Measurements from ENCODE around the gene SLC1A7.
A peak's percentile ranks its signal among the peaks of the same experiment; 100 is the strongest.

Gene SLC1A7

DNA sequence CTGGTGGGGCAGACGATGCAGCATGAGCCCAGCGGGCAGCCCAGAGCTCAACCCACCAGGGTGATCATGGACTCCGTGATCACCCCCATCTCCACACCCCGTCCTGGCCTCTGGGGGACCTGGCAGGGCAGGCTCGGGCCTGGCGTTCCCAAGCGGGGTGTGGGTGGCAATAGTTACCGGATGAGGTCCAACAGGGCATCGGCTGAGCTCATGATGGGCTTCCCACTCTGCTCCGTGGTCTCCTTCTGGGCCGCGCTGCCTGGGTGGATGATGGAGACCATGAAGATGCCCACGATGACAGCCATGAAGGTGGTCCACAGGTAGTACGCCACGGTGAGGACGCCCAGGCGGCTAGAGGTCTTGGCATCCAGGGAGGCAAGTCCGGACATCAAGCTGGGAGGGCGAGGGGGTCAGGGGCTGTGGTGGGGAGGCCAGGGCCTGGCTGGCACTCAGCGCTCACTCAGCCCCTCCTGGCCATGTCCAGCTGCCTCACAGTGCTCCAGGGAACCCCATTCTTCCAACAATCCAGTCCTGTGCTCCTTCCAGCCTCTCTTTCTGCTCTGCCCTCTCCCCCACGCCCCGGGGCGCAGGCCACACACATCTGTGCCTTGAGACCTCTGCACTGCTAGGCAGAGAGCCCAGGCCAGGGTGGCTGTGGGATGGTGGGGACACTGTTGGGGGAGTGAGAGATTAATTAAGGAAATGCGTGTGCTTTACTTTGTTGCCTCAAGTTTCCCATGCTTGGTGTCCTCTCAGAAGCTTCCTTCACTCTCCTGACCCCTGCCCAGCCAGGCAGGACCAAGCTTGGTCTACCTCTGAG is 27.6 kb downstream of the SLC1A7 start:
- DNase-seq = no peak

GRCh38 chr1:53114090-53114489 is 28.3 kb downstream of the SLC1A7 start:
- DNase-seq = no peak

- no peak for DNase-seq
Measured at GRCh38 chr1:53112861-53113260, 29.6 kb downstream of the SLC1A7 start.

DNA sequence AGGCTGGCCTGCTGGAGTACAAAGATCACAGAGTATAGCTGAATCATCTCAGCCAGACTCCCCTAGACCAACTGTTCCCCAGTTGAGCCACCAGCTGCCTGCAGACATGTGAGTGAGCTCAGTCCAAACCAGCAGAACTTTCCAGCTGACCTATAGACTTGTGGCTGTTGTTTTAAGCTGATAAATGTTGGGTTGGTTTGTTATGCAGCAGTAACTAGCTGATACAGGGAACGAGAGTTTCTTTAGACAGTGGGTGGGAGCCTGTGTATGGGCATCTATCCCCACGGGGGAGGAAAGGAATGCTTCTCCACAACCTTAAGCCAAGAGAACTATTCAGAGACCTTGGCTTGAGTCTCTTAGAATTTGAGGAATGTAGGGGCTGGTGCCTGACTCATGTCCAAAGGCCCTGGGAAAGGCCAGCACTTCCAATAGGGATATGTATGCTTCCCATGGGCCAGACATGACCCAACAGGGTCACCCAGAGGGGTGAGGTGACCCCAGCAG is 30.1 kb downstream of the SLC1A7 start:
- no peak for DNase-seq

GRCh38 chr1:53111693-53112092 is 30.7 kb downstream of the SLC1A7 start:
- no peak for DNase-seq

- DNase-seq = peak; percentile 37
Measured at GRCh38 chr1:53111073-53111556, 31.3 kb downstream of the SLC1A7 start.

- peak; percentile 70 for DNase-seq
Measured at GRCh38 chr1:53110370-53111072, 31.9 kb downstream of the SLC1A7 start.

- no peak for DNase-seq
Measured at GRCh38 chr1:53108646-53109580, 33.5 kb downstream of the SLC1A7 start.

DNA sequence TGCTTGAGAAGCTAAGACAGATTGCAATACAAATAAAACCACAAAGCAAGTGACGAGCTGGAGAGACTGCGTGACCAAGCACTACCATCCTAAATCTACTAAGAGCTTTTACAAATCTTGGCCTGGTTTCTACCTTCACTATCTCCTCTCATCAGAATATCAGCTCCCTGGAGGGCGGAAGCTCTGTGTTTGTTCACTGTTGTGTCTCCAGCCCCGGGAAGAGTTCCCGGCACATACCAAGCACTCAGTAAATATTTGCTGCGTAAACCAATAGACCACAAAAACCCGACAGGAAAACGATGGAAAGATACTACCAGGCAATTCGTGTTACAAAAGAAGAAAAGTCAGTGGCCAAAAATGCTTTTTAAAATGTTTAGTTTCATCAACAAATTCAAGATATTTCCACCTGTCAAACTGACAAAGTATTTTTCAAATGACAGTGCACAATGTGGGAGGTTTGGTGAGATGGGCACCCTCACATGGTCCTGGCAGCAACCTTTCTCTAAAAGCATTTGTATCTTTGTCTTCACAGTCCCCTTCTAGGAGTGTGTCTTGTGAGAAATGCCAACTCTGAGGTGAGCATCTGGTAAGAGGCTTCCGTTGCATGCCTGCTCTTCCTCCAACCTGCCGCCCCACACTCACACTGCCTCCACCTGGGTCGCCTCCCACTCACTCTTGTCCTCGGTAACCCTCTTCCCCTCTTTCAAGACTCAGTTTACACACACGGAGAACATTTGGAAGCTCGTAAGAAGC is 34.7 kb downstream of the SLC1A7 start:
- no peak for DNase-seq

DNA sequence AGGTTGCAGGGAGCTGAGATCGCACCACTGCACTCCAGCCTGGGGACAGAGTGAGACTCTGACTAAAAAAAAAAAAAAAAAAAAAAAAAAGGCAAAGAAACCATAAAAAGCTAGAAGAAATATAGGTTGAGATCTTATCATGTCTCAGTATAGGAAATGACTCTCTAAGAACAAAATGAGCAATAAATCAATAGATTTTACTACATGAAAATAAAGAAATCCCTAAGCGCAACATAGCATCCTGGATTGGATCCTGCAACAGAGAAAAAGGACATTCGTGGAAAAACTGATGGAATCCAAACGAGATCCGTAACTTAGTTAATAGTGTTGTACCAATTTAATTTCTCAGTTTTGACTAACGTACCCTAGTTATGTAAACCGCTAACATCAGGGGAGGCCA is 35.3 kb downstream of the SLC1A7 start:
- no peak for DNase-seq

GRCh38 chr1:53104289-53104913 is 38.0 kb downstream of the SLC1A7 start:
- DNase-seq = no peak

GRCh38 chr1:53094533-53094919 is 47.9 kb downstream of the SLC1A7 start:
- DNase-seq = no peak

- no peak for DNase-seq
Measured at GRCh38 chr1:53093778-53094532, 48.5 kb downstream of the SLC1A7 start.

GRCh38 chr1:53093451-53093754 is 49.0 kb downstream of the SLC1A7 start:
- DNase-seq = no peak

- DNase-seq = no peak
Measured at GRCh38 chr1:53092659-53093450, 49.6 kb downstream of the SLC1A7 start.

DNA sequence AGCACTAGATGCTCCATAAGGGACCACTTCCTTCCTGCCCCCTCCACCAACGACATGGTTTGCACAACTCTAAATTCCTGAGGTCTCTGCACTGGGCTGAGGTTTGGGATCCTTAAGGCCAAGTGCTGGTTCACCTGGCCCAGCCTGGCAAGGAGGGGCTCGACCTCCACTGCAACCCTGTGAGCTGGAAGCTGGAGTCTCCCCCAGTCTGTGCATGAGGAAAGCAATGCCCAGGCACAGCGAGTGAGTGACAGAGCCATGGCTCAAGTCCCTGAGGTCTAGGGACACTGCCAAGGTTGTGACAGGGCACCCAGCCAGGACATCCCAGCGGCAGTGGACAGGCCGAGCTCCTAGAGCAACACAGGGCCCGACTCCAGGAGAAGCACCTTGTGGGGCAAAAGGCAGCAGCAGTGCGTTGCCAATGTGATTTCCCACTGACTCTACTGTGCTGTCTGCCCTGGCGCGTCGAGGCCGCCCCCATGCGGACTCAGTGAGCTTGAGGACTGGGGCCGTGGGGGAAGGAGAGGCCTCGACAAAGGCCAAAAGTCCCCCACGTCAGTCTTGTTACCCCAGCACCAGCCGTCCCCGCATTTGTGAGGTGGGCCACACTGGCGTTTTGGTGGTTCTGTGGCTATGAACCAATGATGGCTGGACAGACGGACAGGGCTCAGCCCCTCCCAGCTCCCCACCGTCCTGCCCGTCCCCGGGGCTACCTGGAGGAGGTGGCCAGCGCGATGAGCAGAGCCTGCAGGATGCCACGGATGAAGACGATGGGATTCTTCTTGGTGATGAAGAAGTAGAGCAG is 50.4 kb downstream of the SLC1A7 start:
- no peak for DNase-seq

DNA sequence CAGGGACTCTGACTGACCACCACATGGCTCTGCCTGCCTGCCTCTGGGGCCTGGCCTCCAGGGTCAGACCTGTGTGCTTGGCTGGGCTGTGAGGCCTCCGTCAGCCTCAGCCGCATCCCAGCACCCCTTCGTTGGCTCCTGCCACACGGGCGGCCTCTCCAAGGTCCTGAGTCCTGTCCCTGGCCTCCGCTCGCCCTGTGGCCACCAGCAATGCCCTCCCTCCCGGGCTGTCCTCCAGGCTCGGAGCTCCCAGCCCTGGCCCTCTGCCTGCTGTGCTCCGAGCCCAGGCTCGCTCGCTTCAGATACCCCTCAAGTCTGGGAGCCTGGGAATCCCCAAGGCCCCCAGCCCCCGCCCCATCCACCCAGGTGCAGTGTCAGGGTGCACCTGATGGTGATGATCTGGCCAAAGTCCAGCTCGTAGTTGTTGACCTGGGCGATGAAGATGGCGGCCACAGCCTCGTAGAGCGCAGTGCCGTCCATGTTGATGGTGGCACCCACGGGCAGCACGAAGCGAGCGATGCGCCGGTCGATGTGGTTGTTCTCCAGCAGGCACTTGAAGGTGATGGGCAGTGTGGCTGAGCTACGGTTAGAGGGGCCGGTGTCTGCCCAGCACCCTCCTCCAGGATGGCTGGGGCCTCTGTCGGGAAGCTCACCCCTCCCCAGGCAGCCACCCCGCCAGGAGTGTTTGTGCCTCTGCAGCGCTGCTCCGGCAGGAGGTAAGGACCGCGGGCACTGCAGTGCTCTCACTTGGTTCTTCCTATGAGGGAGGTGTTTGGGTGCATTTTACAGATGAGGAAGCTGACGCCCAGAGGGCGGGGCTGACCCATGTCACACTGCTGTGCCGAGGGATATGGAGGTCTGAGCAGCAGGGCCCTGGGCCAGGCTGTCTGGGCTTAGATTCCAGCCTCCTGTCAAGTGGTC is 52.0 kb downstream of the SLC1A7 start:
- no peak for DNase-seq
